GM12892 (cell line): ENCODE data around the gene PRIMA1.

Experiments
- POLR2A ChIP-seq: IDR thresholded peaks from 2 replicates; pipeline ENCODE4 v1.6.1; 2011; ENCODE audit warnings: low read depth, low read length, control low read depth
- POLR2AphosphoS5 ChIP-seq: IDR thresholded peaks from 2 replicates; pipeline ENCODE4 v1.6.1; 2011; ENCODE audit warnings: low read depth, low read length, control low read depth
- TAF1 ChIP-seq: IDR thresholded peaks from 2 replicates; pipeline ENCODE4 v1.6.1; 2011; ENCODE audit warnings: low read depth, mild to moderate bottlenecking, control low read depth, low read length, borderline replicate concordance

- TF ChIP-seq POLR2AphosphoS5 (no peak), TAF1 (no peak), POLR2A (no peak)
These were observed 23.1 kb downstream of the PRIMA1 start for GRCh38 chr14:93765155-93765554.
